ENCODE results near the gene TMIE. TPM values are rescaled to one million over a fixed set of nuclear protein-coding genes. Genes with fewer than 3 reads are reported as not detected.

Gene TMIE
- polyA plus RNA-seq, 1 donor from 2014 or later, result not detected

DNA sequence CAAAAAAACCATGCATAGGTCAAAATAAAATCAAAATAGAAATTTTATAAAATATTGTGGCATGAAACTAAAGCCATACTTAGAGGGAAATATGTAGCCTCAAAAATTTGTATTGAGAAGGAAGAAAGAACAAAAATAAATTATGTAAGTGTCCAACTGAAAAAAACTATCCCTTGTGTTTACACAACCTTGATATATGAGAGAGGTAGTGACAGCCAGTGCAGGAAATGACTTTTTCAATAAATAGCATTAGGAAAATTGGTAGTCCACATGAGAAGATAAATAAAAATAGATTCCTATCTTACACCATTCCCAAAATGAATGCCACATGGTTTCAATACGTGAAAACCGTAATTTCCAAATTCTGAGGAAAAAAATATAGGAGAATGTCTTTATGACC lies 29.6 kb downstream of the TMIE start:
- Histone ChIP-seq H3K9ac (ENCODE audit: low read length) (no peak overlapping the region), H4K20me1 (ENCODE audit: insufficient read depth) (no peaks in the 10 kb centered on the region), H3K27me3 (ENCODE audit: insufficient read depth, low read depth, low read length) (no peaks in the 10 kb centered on the region), H3K4me3 (ENCODE audit: low read length) (no peak overlapping the region), H3K9me2 (ENCODE audit: insufficient read depth, low read length) (no peaks in the 10 kb centered on the region), H3F3A (ENCODE audit: insufficient read depth, low read length, poor library complexity, severe bottlenecking) (no peaks in the 10 kb centered on the region), H3K79me2 (replicated peaks; ENCODE audit: insufficient read depth, low read length) (no peaks in the 10 kb centered on the region), H3K4me2 (ENCODE audit: low read length) (no peak overlapping the region), H2AFZ (ENCODE audit: low read depth, low read length) (no peak overlapping the region), H3K36me3 (ENCODE audit: insufficient read depth, low read length) (no peaks in the 10 kb centered on the region), H3K27ac (ENCODE audit: low read length) (no peak overlapping the region), H3K9me3 (ENCODE audit: low read length) (no peaks in the 10 kb centered on the region)
- TF ChIP-seq POLR2AphosphoS5 (IDR thresholded peaks at IDR 0.05) (no peak), EZH2 (IDR thresholded peaks at IDR 0.05; ENCODE audit: borderline replicate concordance, insufficient read depth, low read length, poor library complexity, severe bottlenecking) (no peak), SMC3 (conservative IDR thresholded peaks at IDR 0.05; ENCODE audit: poor library complexity) (no peak), EP300 (conservative IDR thresholded peaks at IDR 0.05; ENCODE audit: poor library complexity, severe bottlenecking) (no peak), MXI1 (conservative IDR thresholded peaks at IDR 0.05; ENCODE audit: poor library complexity, severe bottlenecking) (no peak), RAD21 (conservative IDR thresholded peaks at IDR 0.05) (no peak), TAF1 (IDR thresholded peaks at IDR 0.05; ENCODE audit: low read depth) (no peak)
- TF ChIP-seq, protein P1, sequence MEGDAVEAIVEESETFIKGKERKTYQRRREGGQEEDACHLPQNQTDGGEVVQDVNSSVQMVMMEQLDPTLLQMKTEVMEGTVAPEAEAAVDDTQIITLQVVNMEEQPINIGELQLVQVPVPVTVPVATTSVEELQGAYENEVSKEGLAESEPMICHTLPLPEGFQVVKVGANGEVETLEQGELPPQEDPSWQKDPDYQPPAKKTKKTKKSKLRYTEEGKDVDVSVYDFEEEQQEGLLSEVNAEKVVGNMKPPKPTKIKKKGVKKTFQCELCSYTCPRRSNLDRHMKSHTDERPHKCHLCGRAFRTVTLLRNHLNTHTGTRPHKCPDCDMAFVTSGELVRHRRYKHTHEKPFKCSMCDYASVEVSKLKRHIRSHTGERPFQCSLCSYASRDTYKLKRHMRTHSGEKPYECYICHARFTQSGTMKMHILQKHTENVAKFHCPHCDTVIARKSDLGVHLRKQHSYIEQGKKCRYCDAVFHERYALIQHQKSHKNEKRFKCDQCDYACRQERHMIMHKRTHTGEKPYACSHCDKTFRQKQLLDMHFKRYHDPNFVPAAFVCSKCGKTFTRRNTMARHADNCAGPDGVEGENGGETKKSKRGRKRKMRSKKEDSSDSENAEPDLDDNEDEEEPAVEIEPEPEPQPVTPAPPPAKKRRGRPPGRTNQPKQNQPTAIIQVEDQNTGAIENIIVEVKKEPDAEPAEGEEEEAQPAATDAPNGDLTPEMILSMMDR (IDR thresholded peaks at IDR 0.05; ENCODE audit: poor library complexity, severe bottlenecking), result no peak
- TF ChIP-seq, protein P2, sequence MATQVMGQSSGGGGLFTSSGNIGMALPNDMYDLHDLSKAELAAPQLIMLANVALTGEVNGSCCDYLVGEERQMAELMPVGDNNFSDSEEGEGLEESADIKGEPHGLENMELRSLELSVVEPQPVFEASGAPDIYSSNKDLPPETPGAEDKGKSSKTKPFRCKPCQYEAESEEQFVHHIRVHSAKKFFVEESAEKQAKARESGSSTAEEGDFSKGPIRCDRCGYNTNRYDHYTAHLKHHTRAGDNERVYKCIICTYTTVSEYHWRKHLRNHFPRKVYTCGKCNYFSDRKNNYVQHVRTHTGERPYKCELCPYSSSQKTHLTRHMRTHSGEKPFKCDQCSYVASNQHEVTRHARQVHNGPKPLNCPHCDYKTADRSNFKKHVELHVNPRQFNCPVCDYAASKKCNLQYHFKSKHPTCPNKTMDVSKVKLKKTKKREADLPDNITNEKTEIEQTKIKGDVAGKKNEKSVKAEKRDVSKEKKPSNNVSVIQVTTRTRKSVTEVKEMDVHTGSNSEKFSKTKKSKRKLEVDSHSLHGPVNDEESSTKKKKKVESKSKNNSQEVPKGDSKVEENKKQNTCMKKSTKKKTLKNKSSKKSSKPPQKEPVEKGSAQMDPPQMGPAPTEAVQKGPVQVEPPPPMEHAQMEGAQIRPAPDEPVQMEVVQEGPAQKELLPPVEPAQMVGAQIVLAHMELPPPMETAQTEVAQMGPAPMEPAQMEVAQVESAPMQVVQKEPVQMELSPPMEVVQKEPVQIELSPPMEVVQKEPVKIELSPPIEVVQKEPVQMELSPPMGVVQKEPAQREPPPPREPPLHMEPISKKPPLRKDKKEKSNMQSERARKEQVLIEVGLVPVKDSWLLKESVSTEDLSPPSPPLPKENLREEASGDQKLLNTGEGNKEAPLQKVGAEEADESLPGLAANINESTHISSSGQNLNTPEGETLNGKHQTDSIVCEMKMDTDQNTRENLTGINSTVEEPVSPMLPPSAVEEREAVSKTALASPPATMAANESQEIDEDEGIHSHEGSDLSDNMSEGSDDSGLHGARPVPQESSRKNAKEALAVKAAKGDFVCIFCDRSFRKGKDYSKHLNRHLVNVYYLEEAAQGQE (IDR thresholded peaks at IDR 0.05; ENCODE audit: borderline replicate concordance), result no peak

DNA sequence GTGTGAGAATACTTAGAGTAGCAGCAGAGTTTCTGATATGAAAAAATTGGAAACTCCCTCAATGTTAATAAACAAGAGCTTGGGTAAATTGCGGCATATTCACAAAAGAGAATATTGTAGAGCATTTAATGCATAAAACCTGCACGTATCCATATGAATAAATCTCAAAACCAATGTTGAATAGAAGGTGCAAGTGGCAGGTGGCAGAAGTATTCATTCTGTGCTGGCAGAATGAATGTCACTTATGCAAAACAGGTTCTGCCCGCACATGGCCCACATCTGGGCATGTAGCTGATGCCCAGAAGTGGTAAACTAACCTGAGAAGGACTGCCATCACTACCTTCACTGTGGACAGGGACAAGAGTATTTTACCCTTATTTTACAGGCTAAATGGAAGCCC lies 30.6 kb downstream of the TMIE start:
- H3K27me3 ChIP-seq (ENCODE audit: insufficient read depth, low read depth, low read length), result no peaks in the 10 kb centered on the region
- no peaks in the 10 kb centered on the region for H3K79me2 ChIP-seq (replicated peaks; ENCODE audit: insufficient read depth, low read length)
- H3K9me3 ChIP-seq (ENCODE audit: low read length), result no peaks in the 10 kb centered on the region

More for the DNA sequence above, 30.6 kb downstream of the TMIE start:
- Histone ChIP-seq H4K20me1 (ENCODE audit: insufficient read depth) (no peaks in the 10 kb centered on the region), H3K9me2 (ENCODE audit: insufficient read depth, low read length) (no peaks in the 10 kb centered on the region), H3K36me3 (ENCODE audit: insufficient read depth, low read length) (no peaks in the 10 kb centered on the region), H3F3A (ENCODE audit: insufficient read depth, low read length, poor library complexity, severe bottlenecking) (no peaks in the 10 kb centered on the region), H3K4me2 (ENCODE audit: low read length) (no peak overlapping the region), H3K9ac (ENCODE audit: low read length) (no peak overlapping the region), H3K4me3 (ENCODE audit: low read length) (no peak overlapping the region), H2AFZ (ENCODE audit: low read depth, low read length) (no peak overlapping the region), H3K27ac (ENCODE audit: low read length) (no peak overlapping the region)
- TF ChIP-seq EZH2 (IDR thresholded peaks at IDR 0.05; ENCODE audit: borderline replicate concordance, insufficient read depth, low read length, poor library complexity, severe bottlenecking), result no peak
- TF ChIP-seq SMC3 (conservative IDR thresholded peaks at IDR 0.05; ENCODE audit: poor library complexity), result no peak
- TF ChIP-seq RAD21 (conservative IDR thresholded peaks at IDR 0.05), result no peak
- no peak for TF ChIP-seq TAF1 (IDR thresholded peaks at IDR 0.05; ENCODE audit: low read depth)
- TF ChIP-seq, protein P1 (IDR thresholded peaks at IDR 0.05; ENCODE audit: poor library complexity, severe bottlenecking), result no peak
- no peak for TF ChIP-seq MXI1 (conservative IDR thresholded peaks at IDR 0.05; ENCODE audit: poor library complexity, severe bottlenecking)
- TF ChIP-seq POLR2AphosphoS5 (IDR thresholded peaks at IDR 0.05), result no peak
- TF ChIP-seq, protein P2 (IDR thresholded peaks at IDR 0.05; ENCODE audit: borderline replicate concordance), result no peak
- TF ChIP-seq EP300 (conservative IDR thresholded peaks at IDR 0.05; ENCODE audit: poor library complexity, severe bottlenecking), result no peak
